Choroid plexus epithelial cell (primary cell): ENCODE measurements around the gene LBP.
A peak's percentile ranks its signal among the peaks of the same experiment; 100 is the strongest.

ENCODE experiments used
- DNase-seq: peaks from one replicate; pipeline ENCODE4 v3.0.0-alpha.2; 2010; ENCODE audit warnings: low read depth
- H3K4me3 ChIP-seq: 2 replicates; pipeline ENCODE4 v1.5.1; 2011; ENCODE audit warnings: low read depth, mild to moderate bottlenecking, control low read depth, low read length, moderate library complexity
- TF ChIP-seq, protein P1 (sequence below): conservative IDR thresholded peaks from 2 replicates; pipeline ENCODE4 v1.5.1; 2011; ENCODE audit warnings: low read depth, mild to moderate bottlenecking, control low read depth, inconsistent platforms, low read length, moderate library complexity

The LBP gene

DNA sequence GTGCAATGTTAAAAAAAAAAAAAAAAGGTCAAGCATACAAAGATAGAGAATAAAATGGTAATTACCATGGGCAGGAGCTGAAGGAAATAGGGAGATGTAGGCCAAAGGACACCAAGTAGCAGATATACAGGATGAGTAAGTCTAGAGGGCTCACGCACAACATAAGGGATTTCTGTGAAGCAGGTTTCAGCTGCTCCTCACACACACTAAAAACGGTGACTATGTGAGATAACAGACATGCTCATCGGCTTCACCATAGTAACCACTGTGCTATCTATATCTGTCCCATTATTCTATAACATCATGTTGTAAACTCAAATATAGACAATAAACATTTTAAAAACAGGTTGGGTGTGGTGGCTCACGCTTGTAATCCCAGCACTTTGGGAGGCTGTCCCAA lies 77.3 kb downstream of the LBP start:
- TF ChIP-seq, protein P1, sequence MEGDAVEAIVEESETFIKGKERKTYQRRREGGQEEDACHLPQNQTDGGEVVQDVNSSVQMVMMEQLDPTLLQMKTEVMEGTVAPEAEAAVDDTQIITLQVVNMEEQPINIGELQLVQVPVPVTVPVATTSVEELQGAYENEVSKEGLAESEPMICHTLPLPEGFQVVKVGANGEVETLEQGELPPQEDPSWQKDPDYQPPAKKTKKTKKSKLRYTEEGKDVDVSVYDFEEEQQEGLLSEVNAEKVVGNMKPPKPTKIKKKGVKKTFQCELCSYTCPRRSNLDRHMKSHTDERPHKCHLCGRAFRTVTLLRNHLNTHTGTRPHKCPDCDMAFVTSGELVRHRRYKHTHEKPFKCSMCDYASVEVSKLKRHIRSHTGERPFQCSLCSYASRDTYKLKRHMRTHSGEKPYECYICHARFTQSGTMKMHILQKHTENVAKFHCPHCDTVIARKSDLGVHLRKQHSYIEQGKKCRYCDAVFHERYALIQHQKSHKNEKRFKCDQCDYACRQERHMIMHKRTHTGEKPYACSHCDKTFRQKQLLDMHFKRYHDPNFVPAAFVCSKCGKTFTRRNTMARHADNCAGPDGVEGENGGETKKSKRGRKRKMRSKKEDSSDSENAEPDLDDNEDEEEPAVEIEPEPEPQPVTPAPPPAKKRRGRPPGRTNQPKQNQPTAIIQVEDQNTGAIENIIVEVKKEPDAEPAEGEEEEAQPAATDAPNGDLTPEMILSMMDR = no peak
- no peak for DNase-seq
- H3K4me3 ChIP-seq = no peak overlapping the region

DNA sequence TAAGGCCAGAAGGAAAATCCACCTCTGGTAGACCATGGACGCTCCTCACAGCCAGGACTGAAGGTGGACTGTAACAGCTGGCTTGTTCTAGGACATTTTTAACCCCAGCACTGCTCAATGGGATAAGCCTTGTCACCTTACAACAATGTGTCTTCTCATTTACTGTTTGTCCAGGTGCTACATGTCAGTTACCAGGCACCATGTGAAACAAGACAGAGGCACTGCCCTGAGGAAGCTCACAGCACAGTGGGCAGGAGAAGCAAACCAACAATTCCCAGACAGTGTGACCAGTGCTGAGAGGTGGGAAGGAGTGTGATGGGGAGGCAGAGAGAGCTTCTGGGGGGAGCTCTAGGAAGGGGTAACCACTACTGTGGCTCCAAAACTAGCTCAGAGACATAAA lies 78.1 kb downstream of the LBP start:
- DNase-seq = no peak
- TF ChIP-seq, protein P1 = no peak
- H3K4me3 ChIP-seq = no peak overlapping the region

DNA sequence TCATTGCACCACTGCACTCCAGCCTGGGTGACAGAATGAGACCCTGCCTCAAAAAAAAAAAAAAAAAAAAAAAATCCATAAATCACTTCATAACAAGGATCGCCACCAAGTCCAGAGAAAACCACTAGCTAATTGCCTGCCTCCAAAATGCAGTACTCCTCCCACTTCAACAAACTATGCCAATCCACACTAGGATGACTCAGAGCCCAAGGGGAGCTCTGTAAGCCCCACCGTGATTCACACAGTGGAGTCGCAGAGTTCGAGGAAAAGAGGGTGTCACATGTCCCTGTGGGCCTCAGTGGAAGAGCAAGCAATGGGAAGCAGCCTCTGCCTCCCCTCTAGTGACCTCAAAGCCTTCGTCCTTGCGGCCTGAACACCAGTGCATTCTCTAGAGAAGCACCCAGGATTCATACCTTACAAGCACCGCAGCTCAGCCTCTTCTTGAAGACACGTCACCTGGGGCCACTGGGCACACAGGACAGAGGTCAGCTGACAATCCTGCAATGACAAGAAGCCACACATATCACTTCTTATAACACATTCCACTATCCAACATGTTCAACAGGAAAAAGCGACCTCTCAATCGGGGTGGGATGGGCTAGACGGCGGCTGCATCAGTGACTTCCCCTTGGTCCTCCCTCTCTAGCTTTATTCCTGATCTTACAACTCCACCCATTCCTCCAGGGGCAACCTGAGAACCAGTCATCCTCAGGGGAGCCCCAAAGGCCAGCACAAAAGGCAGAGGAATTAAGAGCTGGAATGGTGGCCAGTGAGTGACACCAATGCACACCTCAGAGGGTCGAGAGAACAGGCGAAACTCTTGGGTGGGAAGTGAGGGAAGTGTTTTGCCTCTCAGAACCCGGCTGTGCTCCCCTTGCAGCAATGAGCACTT lies 80.0 kb downstream of the LBP start:
- TF ChIP-seq, protein P1 = no peak
- DNase-seq = peak; percentile 93

More for the DNA sequence above, 80.0 kb downstream of the LBP start:
- H3K4me3 ChIP-seq = no peak overlapping the region
